Coronary artery (tissue), 2 donors: ENCODE measurements around the gene MAPRE2.
A peak's percentile ranks its signal among the peaks of the same experiment; 100 is the strongest.

Source experiments
- DNase-seq: peaks from one replicate; pipeline ENCODE4 v3.0.0-alpha.2; 2017; ENCODE audit warnings: low spot score
- H3K27ac ChIP-seq, 2 donors: fragments of 200-600 bp; sonication (generic); one replicate each; pipeline ENCODE4 v1.5.1; 2016 to 2019
- H3K4me3 ChIP-seq: fragments of 200-600 bp; sonication (generic); 2 replicates; pipeline ENCODE4 v1.5.1; 2016; ENCODE audit warnings: mild to moderate bottlenecking, moderate library complexity
- CTCF ChIP-seq: fragments of 200-600 bp; sonication (generic); IDR thresholded peaks from one replicate; pipeline ENCODE4 v1.5.1; 2019; ENCODE audit warnings: antibody characterized with exemption

Gene MAPRE2

GRCh38 chr18:35158728-35159450 lies 117.7 kb downstream of the MAPRE2 start:
- DNase-seq, result no peak

GRCh38 chr18:35159782-35160181 lies 118.6 kb downstream of the MAPRE2 start:
- no peak overlapping the region for H3K27ac ChIP-seq
- no peak overlapping the region for H3K4me3 ChIP-seq
- no peak for DNase-seq
- TF ChIP-seq CTCF, result no peak

More at GRCh38 chr18:35158728-35159450, 117.7 kb downstream of the MAPRE2 start:
- no peak for TF ChIP-seq CTCF
- no peak overlapping the region for H3K4me3 ChIP-seq
- H3K27ac ChIP-seq, result no peak overlapping the region

- no peak for DNase-seq
- H3K27ac ChIP-seq, result no peak overlapping the region
- H3K4me3 ChIP-seq, result no peak overlapping the region
- TF ChIP-seq CTCF, result no peak
Observed at GRCh38 chr18:35161485-35161884, 120.3 kb downstream of the MAPRE2 start.

GRCh38 chr18:35161934-35162333 lies 120.7 kb downstream of the MAPRE2 start:
- TF ChIP-seq CTCF, result no peak
- no peak for DNase-seq
- Histone ChIP-seq H3K4me3 (no peak overlapping the region), H3K27ac (no peak overlapping the region)

- Histone ChIP-seq H3K4me3 (no peak overlapping the region), H3K27ac (no peak overlapping the region)
- TF ChIP-seq CTCF, result no peak
- DNase-seq, result no peak
Observed at GRCh38 chr18:35163014-35163539, 121.9 kb downstream of the MAPRE2 start.

- TF ChIP-seq CTCF, result no peak
- DNase-seq, result no peak
- Histone ChIP-seq H3K4me3 (no peak overlapping the region), H3K27ac (peak overlapping the region in 1 of 2 donors; percentile 44)
Observed at GRCh38 chr18:35163721-35164120, 122.5 kb downstream of the MAPRE2 start.

- no peak for TF ChIP-seq CTCF
- Histone ChIP-seq H3K27ac (peak overlapping the region in 1 of 2 donors; percentile 44), H3K4me3 (no peak overlapping the region)
- no peak for DNase-seq
Observed at GRCh38 chr18:35164133-35164532, 122.9 kb downstream of the MAPRE2 start.
